Esophagus squamous epithelium (tissue), 5 donors: ENCODE data around the gene PRSS22. TPM values are rescaled to one million over a fixed set of nuclear protein-coding genes. Genes with fewer than 3 reads are reported as not detected.

Experiments used
- DNase-seq: peaks from one replicate; lab custom pipeline; 2025; lab: John Stamatoyannopoulos, UW
- H3K27ac ChIP-seq, 4 donors: fragments of 200-600 bp; sonication (generic); one replicate each; pipeline ENCODE4 v1.5.1; 2016 to 2019; ENCODE audit warnings: mild to moderate bottlenecking in 1 of 4
- H3K27me3 ChIP-seq, 4 donors: fragments of 200-600 bp; sonication (generic); 1 replicate in 3 of 4; 2 replicates in 1 of 4; pipeline versions ENCODE4 v1.5.1 to v1.6.0; 2017 to 2021; ENCODE audit warnings: antibody characterized with exemption in 1 of 4
- H3K36me3 ChIP-seq, 3 donors: fragments of 200-600 bp; sonication (generic); one replicate each; pipeline ENCODE4 v1.5.1; 2016 to 2019
- H3K4me1 ChIP-seq, 3 donors: fragments of 200-600 bp; sonication (generic); one replicate each; pipeline ENCODE4 v1.5.1; 2017 to 2019
- H3K4me3 ChIP-seq, 4 donors: fragments of 200-600 bp; sonication (generic); 1 replicate in 3 of 4; 2 replicates in 1 of 4; pipeline ENCODE4 v1.5.1; 2016 to 2019; ENCODE audit warnings: mild to moderate bottlenecking in 2 of 4, moderate library complexity in 1 of 4
- H3K9me3 ChIP-seq, 3 donors: fragments of 200-600 bp; sonication (generic); one replicate each; pipeline ENCODE4 v1.5.1; 2016 to 2019
- POLR2A ChIP-seq, 4 donors: fragments of 450-650 bp; IDR thresholded peaks; one replicate each; pipeline ENCODE4 v1.6.1; 2017; ENCODE audit warnings: antibody characterized with exemption in 4 of 4, mild to moderate bottlenecking in 4 of 4, moderate library complexity in 3 of 4
- WGBS, 2 donors: methylation state at CpG; one replicate each; pipeline ENCODE4 v1.1.5; 2018; 5-methylcytosine and 5-hydroxymethylcytosine counted together
- intact Hi-C: fragments of 100-400 bp; cut with DNase I; formaldehyde crosslinking; loops from one replicate; pipeline ENCODE4 v1.15.0; 2022
- total RNA-seq, 4 donors: library from RNA; depleted of rRNA; stranded (reverse); fragments of >200 nt; gene quantifications; one replicate each; pipeline ENCODE4 v1.1.0, GENCODE V29; 2016
- TF ChIP-seq, protein P1 (sequence below), 6 experiments: fragments of 450-650 bp in 4 of 6; fragments of 200-600 bp in 2 of 6; sonication (generic) in 2 of 6; IDR thresholded peaks; one replicate each; pipeline ENCODE4 v1.5.1; 2016 to 2019; ENCODE audit warnings: antibody characterized with exemption in 6 of 6, mild to moderate bottlenecking in 4 of 6, moderate library complexity in 4 of 6
- donor health status: DM: yes; HTN: yes; CAD: no.

PRSS22 gene
- total RNA-seq, 4 donors from 2014 or later, result 36.6 to 149 (median 113) TPM

DNA sequence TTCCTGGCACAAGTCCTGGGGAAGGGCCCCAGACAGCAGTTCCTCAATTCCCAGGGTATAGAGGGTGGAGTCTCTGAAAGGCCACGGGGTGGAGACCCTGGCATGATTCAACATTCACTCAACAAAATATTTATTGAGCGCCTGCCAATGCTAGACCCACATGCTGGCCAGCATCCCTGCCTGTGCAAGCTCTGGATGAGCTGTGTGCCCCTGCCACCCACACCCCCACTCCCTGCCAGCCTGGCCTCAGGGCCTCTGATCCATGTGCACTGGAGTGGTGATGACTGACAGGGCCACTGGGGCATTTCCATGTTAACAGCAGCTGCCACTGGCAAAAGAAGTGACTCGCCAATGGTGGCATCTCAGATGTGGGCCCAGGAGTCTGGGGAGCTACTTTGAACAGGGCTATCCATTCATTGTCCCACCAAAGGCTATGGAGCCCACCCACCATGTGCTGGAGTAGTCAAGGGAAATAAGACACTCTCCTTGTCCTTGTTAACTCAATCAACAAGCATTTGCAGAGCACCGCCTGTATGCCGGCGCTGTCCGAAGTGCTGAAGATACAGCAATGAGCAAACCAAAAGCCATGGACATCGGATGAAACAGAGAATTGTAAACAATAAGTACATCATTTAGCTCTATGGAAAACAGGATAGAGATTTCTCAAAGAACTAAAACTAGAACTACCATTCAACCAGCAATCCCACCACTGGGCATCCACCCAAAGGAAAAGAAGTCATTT is 3.0 kb upstream of the PRSS22 start:
- peaks cover 8 to 32% (median 9%) of the 10 kb centered on the region in 3 donors for H3K4me1 ChIP-seq
- no peak for DNase-seq
- H3K9me3 ChIP-seq, result peaks cover 0 to 14% (median 0%) of the 10 kb centered on the region in 3 donors
- H3K36me3 ChIP-seq, result peaks cover 0 to under 1% (median 0%) of the 10 kb centered on the region in 3 donors
- intact Hi-C loops, result no loop called here
- no peak for TF ChIP-seq POLR2A (IDR thresholded peaks at IDR 0.05)
- TF ChIP-seq, protein P1, sequence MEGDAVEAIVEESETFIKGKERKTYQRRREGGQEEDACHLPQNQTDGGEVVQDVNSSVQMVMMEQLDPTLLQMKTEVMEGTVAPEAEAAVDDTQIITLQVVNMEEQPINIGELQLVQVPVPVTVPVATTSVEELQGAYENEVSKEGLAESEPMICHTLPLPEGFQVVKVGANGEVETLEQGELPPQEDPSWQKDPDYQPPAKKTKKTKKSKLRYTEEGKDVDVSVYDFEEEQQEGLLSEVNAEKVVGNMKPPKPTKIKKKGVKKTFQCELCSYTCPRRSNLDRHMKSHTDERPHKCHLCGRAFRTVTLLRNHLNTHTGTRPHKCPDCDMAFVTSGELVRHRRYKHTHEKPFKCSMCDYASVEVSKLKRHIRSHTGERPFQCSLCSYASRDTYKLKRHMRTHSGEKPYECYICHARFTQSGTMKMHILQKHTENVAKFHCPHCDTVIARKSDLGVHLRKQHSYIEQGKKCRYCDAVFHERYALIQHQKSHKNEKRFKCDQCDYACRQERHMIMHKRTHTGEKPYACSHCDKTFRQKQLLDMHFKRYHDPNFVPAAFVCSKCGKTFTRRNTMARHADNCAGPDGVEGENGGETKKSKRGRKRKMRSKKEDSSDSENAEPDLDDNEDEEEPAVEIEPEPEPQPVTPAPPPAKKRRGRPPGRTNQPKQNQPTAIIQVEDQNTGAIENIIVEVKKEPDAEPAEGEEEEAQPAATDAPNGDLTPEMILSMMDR (IDR thresholded peaks at IDR 0.05), result no peak
- no peak overlapping the region for H3K27ac ChIP-seq
- H3K4me3 ChIP-seq, result no peak overlapping the region
- 69 to 96% methylated on average over 6 of the region's 8 CpGs for WGBS, 2 donors
- peaks cover 0 to 73% (median 0%) of the 10 kb centered on the region in 4 donors for H3K27me3 ChIP-seq

DNA sequence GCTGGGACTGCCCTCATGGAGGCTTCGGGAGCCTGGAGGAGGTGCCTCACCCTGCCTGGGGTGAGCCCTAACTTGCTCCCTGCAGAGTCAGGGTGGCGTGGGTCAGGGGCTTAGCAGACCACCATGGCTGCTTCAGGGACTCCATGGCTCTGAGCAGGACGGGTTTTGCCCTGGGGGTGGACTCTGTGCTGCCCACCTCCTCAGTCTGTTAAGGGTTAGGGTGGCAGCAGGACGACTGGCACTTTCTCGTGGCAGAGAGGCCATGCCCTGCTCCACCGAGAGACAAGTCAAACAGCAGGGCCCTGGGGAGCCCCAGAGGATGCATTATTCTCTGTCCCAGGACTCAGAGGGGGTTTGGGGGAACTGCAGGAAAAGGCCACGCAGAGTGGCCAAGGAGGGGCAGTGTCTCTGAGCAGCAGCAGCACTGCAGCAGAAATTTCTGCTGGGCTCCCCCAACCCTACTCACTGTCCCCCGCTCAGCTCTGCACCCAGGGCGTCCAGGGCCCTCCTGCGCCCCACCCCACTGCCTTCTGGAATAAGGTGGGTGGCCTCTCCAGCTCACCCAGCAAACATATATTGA is 1.8 kb upstream of the PRSS22 start:
- TF ChIP-seq, protein P1 (IDR thresholded peaks at IDR 0.05), result no peak
- TF ChIP-seq POLR2A (IDR thresholded peaks at IDR 0.05), result no peak
- no peak for DNase-seq
- peaks cover 0 to 73% (median 0%) of the 10 kb centered on the region in 4 donors for H3K27me3 ChIP-seq
- H3K9me3 ChIP-seq, result peaks cover 0 to 14% (median 0%) of the 10 kb centered on the region in 3 donors
- H3K36me3 ChIP-seq, result peaks cover 0 to 6% (median 0%) of the 10 kb centered on the region in 3 donors
- intact Hi-C loops, result no loop called here
- WGBS, 2 donors, result 69 to 70% methylated on average over 5 of the region's 10 CpGs
- H3K4me3 ChIP-seq, result no peak overlapping the region
- H3K4me1 ChIP-seq, result peaks cover 9 to 41% (median 11%) of the 10 kb centered on the region in 3 donors
- no peak overlapping the region for H3K27ac ChIP-seq

DNA sequence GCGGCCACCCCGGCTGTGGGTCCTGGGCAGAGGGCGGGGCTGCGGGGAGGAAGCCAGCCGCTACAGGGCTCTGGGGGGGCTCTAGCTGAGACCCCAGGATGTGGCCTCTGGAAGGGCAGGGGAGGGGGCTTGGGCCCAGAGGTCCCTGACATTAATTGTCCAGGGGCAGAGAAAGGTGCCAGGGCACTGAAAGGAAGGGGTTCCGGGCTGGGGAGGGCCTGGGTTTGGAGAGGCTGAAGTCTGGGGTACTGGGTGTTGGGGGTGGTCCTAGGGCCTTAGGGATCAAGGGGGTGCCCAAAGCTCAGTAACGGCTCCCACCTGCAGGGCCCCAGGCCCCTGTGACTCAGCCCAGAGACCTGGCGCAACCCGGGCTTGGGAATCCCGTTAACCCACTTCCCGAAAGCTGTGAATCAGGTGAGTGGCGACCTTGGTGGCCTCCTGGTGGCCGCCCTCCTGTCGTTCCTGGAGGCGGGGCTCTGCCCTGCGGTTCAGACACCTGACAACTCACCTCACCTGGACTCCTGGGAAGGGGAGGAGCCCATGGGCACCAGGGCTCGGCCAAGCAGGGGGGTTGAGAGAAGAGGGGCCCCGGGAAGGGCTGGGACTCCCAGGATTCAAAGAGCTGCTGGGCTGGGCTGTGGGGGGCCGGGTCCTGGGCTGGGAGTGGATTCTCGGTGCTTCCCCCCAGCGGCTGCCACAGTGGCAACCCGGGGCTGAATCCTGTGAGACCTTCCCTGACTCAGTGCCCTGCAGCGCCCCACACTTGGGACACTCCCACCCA is 465 bp upstream of the PRSS22 start:
- peaks cover 9 to 41% (median 11%) of the 10 kb centered on the region in 3 donors for H3K4me1 ChIP-seq
- H3K4me3 ChIP-seq, result peak overlapping the region; percentile 48 to 67 (median 54)
- H3K36me3 ChIP-seq, result peaks cover 0 to 20% (median 0%) of the 10 kb centered on the region in 3 donors
- H3K9me3 ChIP-seq, result peaks cover 0 to 20% (median 5%) of the 10 kb centered on the region in 3 donors
- no peak for DNase-seq
- 7 to 25% methylated on average over 2 to 5 of the region's 23 CpGs for WGBS, 2 donors
- intact Hi-C loops, result no loop called here
- no peak for TF ChIP-seq POLR2A (IDR thresholded peaks at IDR 0.05)
- TF ChIP-seq, protein P1 (IDR thresholded peaks at IDR 0.05), result peak in 4 of 6 experiments; percentile 10 to 44 (median 23)
- peaks cover 0 to 69% (median 0%) of the 10 kb centered on the region in 4 donors for H3K27me3 ChIP-seq
- H3K27ac ChIP-seq, result peak overlapping the region; percentile 85 to 91 (median 88)

DNA sequence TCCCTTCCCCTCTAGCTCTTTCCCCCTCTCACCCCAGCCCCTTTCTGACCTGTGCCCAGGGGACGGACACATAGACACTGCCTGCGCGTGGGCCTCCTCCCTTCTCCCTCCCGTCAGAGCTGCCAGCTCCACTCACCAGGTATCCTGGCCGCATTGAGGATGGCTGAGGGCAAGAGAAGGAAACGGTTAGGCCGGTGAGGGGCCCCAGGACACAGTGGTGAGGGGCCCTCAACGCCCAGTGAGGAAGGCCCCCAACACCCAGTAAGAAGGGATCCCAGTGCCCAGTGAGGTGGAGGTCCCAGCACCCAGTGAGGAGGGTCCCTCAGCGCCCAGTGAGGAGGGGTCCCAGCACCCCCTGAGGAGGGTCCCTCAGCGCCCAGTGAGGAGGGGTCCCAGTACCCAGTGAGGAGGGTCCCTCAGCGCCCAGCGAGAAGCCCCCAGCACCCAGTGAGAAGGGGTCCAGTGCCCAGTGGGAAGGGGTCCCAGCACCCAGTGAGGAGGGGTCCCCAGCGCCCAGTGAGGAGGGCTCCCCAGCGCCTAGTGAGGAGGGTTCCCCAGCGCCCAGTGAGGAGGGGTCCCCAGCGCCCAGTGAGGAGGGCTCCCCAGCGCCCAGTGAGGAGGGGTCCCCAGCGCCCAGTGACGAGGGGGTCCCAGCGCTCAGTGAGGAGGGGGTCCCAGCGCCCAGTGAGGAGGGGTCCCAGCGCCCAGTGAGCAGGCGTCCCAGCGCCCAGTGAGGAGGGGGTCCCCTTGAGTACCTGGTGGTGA is 1.1 kb downstream of the PRSS22 start:
- peaks cover 0 to 34% (median 0%) of the 10 kb centered on the region in 3 donors for H3K36me3 ChIP-seq
- 89 to 90% methylated on average over 4 to 5 of the region's 24 CpGs for WGBS, 2 donors
- no peak for TF ChIP-seq POLR2A (IDR thresholded peaks at IDR 0.05)
- TF ChIP-seq, protein P1 (IDR thresholded peaks at IDR 0.05), result no peak
- intact Hi-C loops, result no loop called here
- no peak for DNase-seq
- H3K27ac ChIP-seq, result peak overlapping the region; percentile 85 to 91 (median 88)
- H3K27me3 ChIP-seq, result peaks cover 0 to 74% (median 0%) of the 10 kb centered on the region in 4 donors
- peaks cover 0 to 20% (median 5%) of the 10 kb centered on the region in 3 donors for H3K9me3 ChIP-seq
- peaks cover 9 to 41% (median 11%) of the 10 kb centered on the region in 3 donors for H3K4me1 ChIP-seq
- H3K4me3 ChIP-seq, result peak overlapping the region; percentile 48 to 67 (median 54)
